Activated T-cell treated with anti-CD3 and anti-CD28 coated beads, Interleukin-2, amount 50 U/mL, for 4 hours (primary cell): Measurements from ENCODE around the gene MFSD2B. TPM values are rescaled to one million over a fixed set of nuclear protein-coding genes. Genes with fewer than 3 reads are reported as not detected.

Experiments used
- ATAC-seq, 2 donors: fragments of 200-7000 bp; cut with Tn5 transposase; one replicate each; pipeline ENCODE4 v1.10.0; 2021
- DNase-seq: peaks from one replicate; pipeline ENCODE4 v3.0.0-alpha.2; 2020
- H3K27me3 Mint-ChIP-seq: one replicate; pipeline ENCODE4 v1.8.0; 2021; ENCODE audit warnings: low read depth, mixed read lengths
- H3K36me3 Mint-ChIP-seq: one replicate; pipeline ENCODE4 v1.8.0; 2022; ENCODE audit warnings: mixed read lengths; ENCODE audit not compliant: insufficient read depth
- H3K4me1 Mint-ChIP-seq: one replicate; pipeline ENCODE4 v1.8.0; 2021; ENCODE audit warnings: low read depth, mixed read lengths
- H3K4me3 Mint-ChIP-seq: one replicate; pipeline ENCODE4 v1.8.0; 2021; ENCODE audit warnings: mild to moderate bottlenecking, moderate library complexity, mixed read lengths
- H3K9me3 Mint-ChIP-seq: one replicate; pipeline ENCODE4 v1.8.0; 2021; ENCODE audit warnings: mixed read lengths
- total RNA-seq, 3 donors: library from RNA; stranded (reverse); gene quantifications; one replicate each; pipeline ENCODE4 v1.2.1, GENCODE V29; 2021

Gene MFSD2B, protein sequence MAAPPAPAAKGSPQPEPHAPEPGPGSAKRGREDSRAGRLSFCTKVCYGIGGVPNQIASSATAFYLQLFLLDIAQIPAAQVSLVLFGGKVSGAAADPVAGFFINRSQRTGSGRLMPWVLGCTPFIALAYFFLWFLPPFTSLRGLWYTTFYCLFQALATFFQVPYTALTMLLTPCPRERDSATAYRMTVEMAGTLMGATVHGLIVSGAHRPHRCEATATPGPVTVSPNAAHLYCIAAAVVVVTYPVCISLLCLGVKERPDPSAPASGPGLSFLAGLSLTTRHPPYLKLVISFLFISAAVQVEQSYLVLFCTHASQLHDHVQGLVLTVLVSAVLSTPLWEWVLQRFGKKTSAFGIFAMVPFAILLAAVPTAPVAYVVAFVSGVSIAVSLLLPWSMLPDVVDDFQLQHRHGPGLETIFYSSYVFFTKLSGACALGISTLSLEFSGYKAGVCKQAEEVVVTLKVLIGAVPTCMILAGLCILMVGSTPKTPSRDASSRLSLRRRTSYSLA
- under 1 TPM in 1 of 3 donors, not detected in 2; 0.13 TPM for total RNA-seq

DNA sequence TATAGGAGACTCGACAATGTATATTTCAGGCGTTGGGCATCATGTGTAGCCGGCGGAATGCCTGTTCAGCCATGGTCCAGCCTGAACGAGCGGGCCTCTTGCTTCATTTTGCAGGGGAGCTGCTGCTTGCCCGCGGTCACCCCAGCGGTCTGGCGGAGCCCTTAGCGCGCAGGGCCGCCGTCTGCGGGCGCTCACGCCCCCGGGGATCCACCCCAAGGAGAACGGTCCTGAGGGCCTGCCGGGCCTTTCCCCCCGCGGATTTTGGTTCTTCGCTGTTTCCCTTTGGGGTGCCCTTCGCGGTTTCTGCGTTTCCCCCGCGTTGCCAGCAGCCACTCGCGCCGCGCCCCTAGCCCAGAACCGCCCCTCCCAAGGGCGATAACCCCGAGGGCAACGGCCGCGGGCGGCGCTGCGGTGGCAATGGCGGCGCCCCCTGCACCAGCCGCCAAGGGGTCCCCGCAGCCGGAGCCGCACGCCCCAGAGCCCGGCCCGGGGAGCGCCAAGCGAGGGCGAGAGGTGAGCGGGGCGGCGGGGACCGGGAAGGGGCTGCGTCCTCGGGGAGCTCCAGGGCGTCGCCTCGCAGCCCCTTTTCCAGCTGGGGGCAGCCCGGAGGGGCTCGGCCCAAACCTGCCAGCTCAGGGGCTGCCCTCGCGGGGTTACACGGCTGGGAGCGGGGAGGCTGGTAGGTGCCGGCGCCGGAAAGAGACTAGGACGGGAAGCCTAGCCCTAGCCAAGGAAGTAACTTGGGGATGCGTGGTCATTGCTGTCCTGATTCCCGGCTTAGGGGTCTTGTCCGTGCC is at the start of gene MFSD2B:
Gene MFSD2B (plus strand): TSS at position 406 of the 797 bp plus-strand sequence. CDS start 12 bp downstream, at position 418.
- H3K36me3 Mint-ChIP-seq, result peaks cover 1% of the 10 kb centered on the region
- DNase-seq (no peak), ATAC-seq (peak; percentile 45 to 56)
- H3K27me3 Mint-ChIP-seq, result peaks cover 41% of the 10 kb centered on the region
- peaks cover 4% of the 10 kb centered on the region for H3K4me1 Mint-ChIP-seq
- H3K9me3 Mint-ChIP-seq, result no peaks in the 10 kb centered on the region
- H3K4me3 Mint-ChIP-seq, result no peak within 1 kb of the TSS

DNA sequence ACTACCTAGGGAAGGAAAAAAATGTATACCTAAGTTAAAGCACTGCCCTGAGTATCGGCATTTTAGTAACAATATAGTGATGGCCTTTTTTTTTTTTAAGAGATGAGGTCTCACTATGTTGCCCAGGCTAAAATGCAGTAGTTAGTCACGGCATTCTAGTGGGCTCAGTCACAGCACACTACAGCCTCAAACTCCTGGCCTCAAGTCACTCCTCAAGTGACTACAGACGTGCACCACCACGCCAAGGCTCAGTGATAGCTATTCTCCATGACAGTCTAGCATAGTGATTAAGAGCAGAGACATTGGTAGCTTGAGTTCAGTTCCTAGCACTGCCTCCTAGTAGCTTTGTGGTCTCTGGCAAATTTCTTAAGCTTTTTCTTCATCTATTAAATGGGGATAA is 42.0 kb upstream of the MFSD2B start:
- ATAC-seq, result no peak
- Mint-ChIP-seq H3K4me3 (no peak overlapping the region), H3K27me3 (no peaks in the 10 kb centered on the region), H3K4me1 (no peaks in the 10 kb centered on the region), H3K9me3 (no peaks in the 10 kb centered on the region), H3K36me3 (peaks cover 1% of the 10 kb centered on the region)
- no peak for DNase-seq

DNA sequence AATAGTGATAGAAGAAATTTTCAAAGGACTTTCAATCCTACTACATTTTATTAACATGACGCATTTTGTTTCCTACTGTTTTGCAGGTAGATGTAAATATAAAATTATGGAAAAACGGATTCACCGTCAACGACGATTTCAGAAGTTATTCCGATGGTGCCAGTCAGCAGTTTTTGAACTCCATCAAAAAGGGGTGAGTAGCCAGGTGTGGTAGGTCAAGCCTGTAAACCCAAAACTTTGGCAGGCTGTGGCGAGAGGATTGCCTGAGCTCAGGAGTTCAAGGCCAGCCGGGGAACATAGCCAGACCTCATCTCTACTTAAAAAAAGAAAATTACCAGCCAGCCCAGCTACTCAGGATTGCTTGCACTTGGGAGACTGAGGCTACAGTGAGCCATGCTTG is 33.0 kb upstream of the MFSD2B start:
- no peaks in the 10 kb centered on the region for H3K27me3 Mint-ChIP-seq
- no peaks in the 10 kb centered on the region for H3K4me1 Mint-ChIP-seq
- ATAC-seq (no peak), DNase-seq (no peak)
- no peaks in the 10 kb centered on the region for H3K9me3 Mint-ChIP-seq
- peaks cover 13% of the 10 kb centered on the region for H3K36me3 Mint-ChIP-seq
- H3K4me3 Mint-ChIP-seq, result no peak overlapping the region

DNA sequence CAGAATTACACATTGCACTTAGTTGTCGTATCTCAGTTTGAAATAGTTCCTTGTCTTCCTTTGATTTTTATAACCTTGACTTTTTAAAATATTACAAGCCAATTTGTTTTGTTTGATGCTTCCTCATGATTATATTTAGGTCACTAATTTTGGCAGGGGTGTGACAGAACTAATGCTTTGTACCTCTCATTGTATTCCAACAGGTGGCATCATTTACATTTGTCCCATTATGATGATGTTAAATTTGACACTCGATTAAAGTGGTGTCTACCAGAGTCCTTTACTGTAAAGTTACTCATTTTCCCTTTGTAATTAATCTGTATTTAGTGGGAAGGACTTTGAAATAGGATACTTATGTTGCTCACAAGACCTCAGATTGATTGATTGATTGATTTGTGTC is 21.5 kb upstream of the MFSD2B start:
- Mint-ChIP-seq H3K9me3 (no peaks in the 10 kb centered on the region), H3K4me3 (no peak overlapping the region), H3K36me3 (peaks cover 5% of the 10 kb centered on the region), H3K27me3 (no peaks in the 10 kb centered on the region), H3K4me1 (no peaks in the 10 kb centered on the region)
- ATAC-seq (no peak), DNase-seq (no peak)

DNA sequence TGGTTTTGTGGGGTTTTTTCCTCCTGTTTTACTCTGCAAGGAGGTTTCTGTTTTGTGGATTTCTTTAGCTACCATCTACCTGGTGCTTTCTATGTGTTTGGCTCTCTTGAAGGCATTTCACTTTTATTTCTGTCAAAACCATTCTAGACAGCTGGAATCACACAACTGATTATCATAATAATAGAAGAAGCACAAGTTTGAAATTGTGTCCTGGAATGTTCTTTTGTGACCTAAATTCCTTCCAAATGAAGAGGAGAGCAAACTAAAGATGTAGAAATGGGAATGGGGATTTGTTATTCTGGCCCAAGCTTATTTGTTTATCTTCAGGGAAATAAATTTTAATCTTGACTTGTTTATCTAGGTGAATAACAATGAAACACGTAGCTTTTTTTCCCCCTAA is 17.0 kb upstream of the MFSD2B start:
- H3K4me3 Mint-ChIP-seq, result no peak overlapping the region
- no peaks in the 10 kb centered on the region for H3K4me1 Mint-ChIP-seq
- no peaks in the 10 kb centered on the region for H3K27me3 Mint-ChIP-seq
- peaks cover 3% of the 10 kb centered on the region for H3K36me3 Mint-ChIP-seq
- ATAC-seq (no peak), DNase-seq (no peak)
- no peaks in the 10 kb centered on the region for H3K9me3 Mint-ChIP-seq

DNA sequence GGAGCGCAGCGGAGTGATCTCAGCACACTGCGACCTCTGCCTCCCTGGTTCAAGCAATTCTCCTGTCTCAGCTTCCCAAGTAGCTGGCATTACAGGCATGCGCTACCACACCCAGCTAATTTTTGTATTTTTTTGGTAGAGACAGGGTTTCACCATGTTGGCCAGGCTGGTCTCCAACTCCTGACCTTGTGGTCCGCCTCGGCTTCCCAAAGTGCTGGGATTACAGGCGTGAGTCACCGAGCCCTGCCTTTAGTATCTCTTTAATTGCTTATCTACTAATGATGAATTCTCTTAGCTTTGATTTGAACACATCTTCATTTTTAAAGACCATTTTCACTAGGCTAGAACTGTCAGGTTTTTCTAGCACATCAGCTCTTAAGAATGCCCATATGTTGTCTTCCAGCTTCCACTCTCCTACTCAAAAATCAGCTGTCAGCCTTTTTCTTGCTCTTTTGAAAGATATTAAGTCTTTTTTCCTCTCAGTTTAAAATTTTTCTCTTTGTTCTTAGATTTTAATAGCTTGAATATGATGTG is 16.1 kb upstream of the MFSD2B start:
- Mint-ChIP-seq H3K4me3 (no peak overlapping the region), H3K27me3 (no peaks in the 10 kb centered on the region), H3K4me1 (no peaks in the 10 kb centered on the region), H3K36me3 (peaks cover 5% of the 10 kb centered on the region), H3K9me3 (no peaks in the 10 kb centered on the region)
- DNase-seq, result no peak
- ATAC-seq, result no peak

DNA sequence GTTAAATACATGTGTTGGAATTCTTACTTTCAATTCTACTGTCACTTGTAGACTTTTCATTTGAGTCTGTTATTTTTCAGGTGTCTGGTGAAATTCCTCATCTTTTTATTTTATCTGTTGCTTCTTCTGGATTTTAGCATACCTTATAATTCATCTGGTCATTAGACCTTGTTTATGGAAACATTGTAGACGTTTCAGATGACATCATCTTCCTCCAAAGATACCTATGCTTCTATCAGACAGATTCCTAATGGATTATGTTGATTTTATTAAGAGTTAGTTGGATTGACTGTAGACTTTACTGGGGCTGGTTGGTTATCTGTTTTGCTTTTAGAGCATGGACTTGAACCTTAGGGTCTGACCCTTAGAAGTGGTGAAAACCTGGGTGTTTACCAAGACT is 15.3 kb upstream of the MFSD2B start:
- H3K27me3 Mint-ChIP-seq, result no peaks in the 10 kb centered on the region

DNA sequence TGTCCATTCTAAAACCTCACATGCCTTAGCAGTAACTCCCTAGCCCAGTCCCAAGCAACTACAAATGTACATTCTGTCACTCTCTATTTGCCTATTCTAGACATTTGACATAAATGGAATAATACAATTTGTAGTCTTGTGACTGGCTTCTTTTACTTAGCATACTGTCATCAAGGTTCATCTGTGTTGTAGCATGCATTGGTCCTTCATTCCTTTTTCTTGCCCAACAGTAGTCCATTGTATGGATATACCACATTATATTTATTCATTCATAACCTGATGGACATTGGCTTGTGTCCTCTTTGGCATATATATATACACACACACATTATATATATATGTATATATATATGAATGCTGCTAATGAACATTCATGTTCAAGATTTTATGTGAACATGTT is 2.2 kb upstream of the MFSD2B start:
- peaks cover 1% of the 10 kb centered on the region for H3K36me3 Mint-ChIP-seq
- ATAC-seq, result no peak

More for the DNA sequence above, 15.3 kb upstream of the MFSD2B start:
- DNase-seq (no peak), ATAC-seq (no peak)
- peaks cover 7% of the 10 kb centered on the region for H3K36me3 Mint-ChIP-seq
- H3K4me1 Mint-ChIP-seq, result no peaks in the 10 kb centered on the region
- H3K4me3 Mint-ChIP-seq, result no peak overlapping the region
- no peaks in the 10 kb centered on the region for H3K9me3 Mint-ChIP-seq

DNA sequence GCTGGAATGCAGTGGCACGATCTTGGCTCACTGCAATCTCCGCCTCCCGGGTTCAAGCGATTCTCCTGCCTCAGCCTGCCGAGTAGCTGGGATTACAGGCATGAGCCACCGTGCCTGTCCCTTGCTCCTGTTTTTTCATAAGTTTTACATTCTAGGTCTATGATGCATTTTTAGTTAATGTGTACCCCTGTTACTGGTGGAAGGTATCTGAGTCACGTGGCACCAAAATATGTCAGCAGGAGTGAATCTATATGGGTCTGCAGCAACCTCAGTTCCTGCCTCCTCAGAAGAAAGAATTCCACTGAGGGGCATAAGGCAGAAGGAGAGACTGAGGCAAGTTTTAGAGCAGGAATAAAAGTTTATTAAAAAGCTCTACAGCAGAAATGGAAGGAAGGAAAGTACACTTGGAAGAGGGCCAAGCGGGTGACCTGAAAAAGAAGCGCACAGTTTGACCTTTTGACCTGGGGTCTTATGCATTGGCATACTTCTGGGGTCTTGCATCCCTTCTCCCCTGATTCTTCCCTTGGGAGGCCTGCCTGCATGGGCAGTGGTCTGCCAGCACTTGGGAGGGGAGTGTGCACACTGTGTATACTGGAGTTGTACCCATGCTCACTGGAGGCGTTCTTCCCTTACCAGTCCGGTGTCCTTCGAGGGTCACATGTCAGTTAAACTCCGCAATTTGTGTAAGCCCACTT is 1.1 kb upstream of the MFSD2B start:
- H3K27me3 Mint-ChIP-seq, result peaks cover 37% of the 10 kb centered on the region
- H3K36me3 Mint-ChIP-seq, result peaks cover 1% of the 10 kb centered on the region
- no peaks in the 10 kb centered on the region for H3K9me3 Mint-ChIP-seq
- ATAC-seq (no peak), DNase-seq (no peak)
- peaks cover 4% of the 10 kb centered on the region for H3K4me1 Mint-ChIP-seq
- no peak overlapping the region for H3K4me3 Mint-ChIP-seq

More for the DNA sequence above, 2.2 kb upstream of the MFSD2B start:
- Mint-ChIP-seq H3K4me1 (peaks cover 4% of the 10 kb centered on the region), H3K4me3 (no peak overlapping the region), H3K27me3 (peaks cover 32% of the 10 kb centered on the region), H3K9me3 (no peaks in the 10 kb centered on the region)
- no peak for DNase-seq

DNA sequence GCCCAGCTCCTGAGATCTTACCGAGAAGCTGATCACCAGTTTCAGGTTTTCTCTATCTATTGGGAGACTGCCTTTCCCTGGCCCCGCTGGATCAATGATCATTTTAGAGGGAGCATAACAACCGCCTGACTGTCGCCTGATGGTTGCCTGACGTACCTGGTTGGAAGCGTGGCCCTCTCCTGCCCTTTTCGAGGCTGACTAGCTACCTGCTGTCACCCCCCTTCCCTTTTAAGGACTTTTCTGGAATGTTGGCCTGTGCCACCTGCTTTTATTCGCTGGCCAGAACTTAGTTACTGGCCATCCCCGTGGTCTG is 562 bp upstream of the MFSD2B start:
- H3K4me3 Mint-ChIP-seq, result no peak overlapping the region
- peaks cover 1% of the 10 kb centered on the region for H3K36me3 Mint-ChIP-seq
- DNase-seq (no peak), ATAC-seq (no peak)
- H3K4me1 Mint-ChIP-seq, result peaks cover 4% of the 10 kb centered on the region
- H3K27me3 Mint-ChIP-seq, result peaks cover 38% of the 10 kb centered on the region
- no peaks in the 10 kb centered on the region for H3K9me3 Mint-ChIP-seq

DNA sequence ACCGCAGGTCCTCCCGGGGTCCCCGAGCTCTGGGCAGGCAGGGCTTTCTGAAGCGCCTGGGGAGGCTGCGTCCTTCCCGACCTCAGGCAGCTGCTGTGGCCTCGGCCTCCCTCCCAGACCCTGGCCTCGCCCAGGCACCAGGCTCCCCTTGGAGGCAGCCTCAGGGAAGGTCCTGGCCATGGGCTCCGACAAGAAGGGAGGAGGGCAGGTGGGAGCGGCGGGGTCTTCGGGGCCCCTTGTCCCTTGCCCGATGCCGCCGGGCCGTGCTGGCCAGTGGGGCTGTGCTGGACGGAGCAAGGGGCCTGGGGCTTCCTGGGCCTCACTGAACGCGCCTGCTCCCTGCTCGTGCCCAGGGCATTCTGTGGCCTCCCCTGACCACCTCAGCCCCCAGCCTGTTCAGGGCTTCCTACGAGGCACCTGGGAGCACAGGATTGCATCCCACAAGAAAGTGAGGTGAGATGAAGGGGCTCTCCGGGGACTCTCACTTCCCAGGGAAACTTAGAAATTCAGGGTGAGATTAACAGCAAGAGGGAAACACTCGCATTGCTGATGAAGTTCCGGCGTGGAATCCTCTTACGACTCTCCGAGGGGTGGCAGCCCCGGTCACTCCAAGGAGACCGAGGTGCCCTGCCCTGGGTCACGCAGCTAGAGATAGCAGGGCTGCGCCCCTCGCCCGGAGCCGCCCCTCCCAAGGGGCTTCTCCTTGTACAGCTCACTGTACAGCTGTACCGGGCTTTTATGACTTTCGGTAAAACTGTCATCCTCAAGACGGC is 778 bp downstream of the MFSD2B start:
- H3K4me3 Mint-ChIP-seq, result no peak overlapping the region
- peaks cover 1% of the 10 kb centered on the region for H3K36me3 Mint-ChIP-seq
- H3K4me1 Mint-ChIP-seq, result peaks cover 4% of the 10 kb centered on the region
- ATAC-seq, result no peak
- DNase-seq, result no peak
- no peaks in the 10 kb centered on the region for H3K9me3 Mint-ChIP-seq
- peaks cover 41% of the 10 kb centered on the region for H3K27me3 Mint-ChIP-seq

DNA sequence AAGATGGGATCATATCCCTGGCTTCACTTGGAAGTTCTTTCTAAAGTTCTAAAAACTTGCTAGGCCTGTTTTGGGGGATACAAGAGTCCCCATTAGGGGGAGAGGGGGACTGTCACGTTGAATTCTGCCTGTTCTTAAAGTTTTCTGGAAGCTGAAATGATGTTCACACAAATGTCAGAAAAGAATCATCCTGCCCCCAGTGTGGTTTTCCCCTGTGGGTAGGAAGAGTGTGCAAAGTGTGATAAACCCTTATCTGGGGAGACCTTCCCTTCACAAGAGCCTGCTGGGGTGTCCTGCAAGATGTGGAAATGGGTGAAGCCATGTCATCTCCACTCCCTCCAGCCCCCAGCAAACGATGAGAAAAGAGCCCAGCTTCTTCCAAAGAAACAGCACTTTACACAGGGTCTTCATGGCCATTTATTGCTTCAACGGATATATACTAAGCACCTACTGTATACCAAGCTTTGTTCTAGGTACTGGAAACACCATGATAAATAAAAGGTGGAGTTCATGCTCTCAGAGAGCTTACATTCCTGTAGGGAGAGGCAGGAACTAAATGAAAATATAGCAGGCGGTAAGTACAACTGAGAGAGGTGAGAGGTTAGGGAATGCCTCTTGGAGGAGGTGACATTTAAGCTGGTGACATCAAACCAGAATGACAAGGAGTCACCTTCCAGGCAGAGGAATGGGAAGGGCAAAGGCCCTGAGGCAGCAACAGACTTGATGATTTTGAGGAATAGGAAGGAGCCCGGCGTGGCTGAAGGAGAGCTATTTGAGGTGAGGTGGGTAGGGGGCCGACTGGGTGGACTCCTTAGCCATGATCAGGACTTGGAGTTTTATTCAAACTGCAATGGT is 1.6 kb downstream of the MFSD2B start:
- peaks cover 4% of the 10 kb centered on the region for H3K4me1 Mint-ChIP-seq
- H3K27me3 Mint-ChIP-seq, result peaks cover 41% of the 10 kb centered on the region
- DNase-seq, result no peak
- H3K4me3 Mint-ChIP-seq, result no peak overlapping the region
- ATAC-seq, result no peak
- peaks cover 1% of the 10 kb centered on the region for H3K36me3 Mint-ChIP-seq
- no peaks in the 10 kb centered on the region for H3K9me3 Mint-ChIP-seq
